SK-N-SH treated with all-trans-retinoic acid at 6 μM for 48 hours (cell line): Measurements from ENCODE around the gene DPYD.

Experiments
- ATAC-seq: fragments of 200-7000 bp; cut with Tn5 transposase; 3 replicates; pipeline ENCODE4 v1.9.1; 2020; ENCODE audit warnings: mild to moderate bottlenecking, moderate library complexity
- ARNTL ChIP-seq: fragments of 450-650 bp; formaldehyde crosslinking; IDR thresholded peaks from 2 replicates; pipeline ENCODE4 v1.5.0; 2020; ENCODE audit warnings: low read depth, mild to moderate bottlenecking, moderate library complexity, borderline replicate concordance
- BACH2 ChIP-seq: fragments of 250-450 bp; sonication (Bioruptor Pico); IDR thresholded peaks from 2 replicates; pipeline ENCODE4 v1.9.0; 2021; ENCODE audit warnings: mild to moderate bottlenecking, borderline replicate concordance
- CSDC2 ChIP-seq: fragments of 250-450 bp; sonication (Bioruptor Pico); IDR thresholded peaks from 2 replicates; pipeline ENCODE4 v1.5.0; 2020; ENCODE audit warnings: mild to moderate bottlenecking, moderate library complexity
- ESRRG ChIP-seq: fragments of 250-450 bp; sonication (Bioruptor Pico); IDR thresholded peaks from 2 replicates; pipeline ENCODE4 v1.6.1; 2021; ENCODE audit warnings: mild to moderate bottlenecking
- GLIS3 ChIP-seq: fragments of 250-450 bp; sonication (Bioruptor Pico); IDR thresholded peaks from 2 replicates; pipeline ENCODE4 v1.5.0; 2020; ENCODE audit warnings: mild to moderate bottlenecking, moderate library complexity
- OSR1 ChIP-seq: fragments of 250-450 bp; sonication (Bioruptor Pico); IDR thresholded peaks from 2 replicates; pipeline ENCODE4 v1.8.0; 2022; ENCODE audit warnings: moderate library complexity, mild to moderate bottlenecking, inconsistent platforms
- PPARA ChIP-seq: fragments of 250-450 bp; sonication (Bioruptor Pico); IDR thresholded peaks from 2 replicates; pipeline ENCODE4 v1.5.0; 2020; ENCODE audit warnings: mild to moderate bottlenecking, borderline replicate concordance
- RARB ChIP-seq: fragments of 250-450 bp; sonication (Bioruptor Pico); IDR thresholded peaks from 2 replicates; pipeline ENCODE4 v1.8.0; 2021; ENCODE audit warnings: mild to moderate bottlenecking, moderate library complexity
- SNAI2 ChIP-seq: fragments of 250-450 bp; sonication (Bioruptor Pico); IDR thresholded peaks from 2 replicates; pipeline ENCODE4 v1.5.0; 2020; ENCODE audit warnings: mild to moderate bottlenecking, moderate library complexity
- TCF4 ChIP-seq: fragments of 250-450 bp; sonication (Bioruptor Pico); IDR thresholded peaks from 2 replicates; pipeline ENCODE4 v1.8.0; 2021; ENCODE audit warnings: mild to moderate bottlenecking, moderate library complexity, borderline replicate concordance
- TOX ChIP-seq: fragments of 250-450 bp; sonication (Bioruptor Pico); IDR thresholded peaks from 2 replicates; pipeline ENCODE4 v1.8.0; 2021; ENCODE audit warnings: mild to moderate bottlenecking, moderate library complexity, borderline replicate concordance
- ZC3H10 ChIP-seq: fragments of 250-450 bp; sonication (Bioruptor Pico); IDR thresholded peaks from 2 replicates; pipeline ENCODE4 v1.5.1; 2021; ENCODE audit warnings: mild to moderate bottlenecking, moderate library complexity
- ZFP30 ChIP-seq: fragments of 450-650 bp; formaldehyde crosslinking; IDR thresholded peaks from 2 replicates; pipeline ENCODE4 v1.5.0; 2022; ENCODE audit warnings: mild to moderate bottlenecking, moderate library complexity
- ZNF8 ChIP-seq: fragments of 450-650 bp; formaldehyde crosslinking; IDR thresholded peaks from 2 replicates; pipeline ENCODE4 v1.5.0; 2020; ENCODE audit warnings: mild to moderate bottlenecking, moderate library complexity
- TF ChIP-seq, protein P1 (sequence below): fragments of 250-450 bp; sonication (Bioruptor Pico); IDR thresholded peaks from 2 replicates; pipeline ENCODE4 v1.8.0; 2021; ENCODE audit warnings: low read depth, mild to moderate bottlenecking, moderate library complexity, borderline replicate concordance
- TF ChIP-seq, protein P2 (sequence below): fragments of 250-450 bp; sonication (Bioruptor Pico); IDR thresholded peaks from 2 replicates; pipeline ENCODE4 v1.5.1; 2021; ENCODE audit warnings: mild to moderate bottlenecking, moderate library complexity
- TF ChIP-seq, protein P3 (sequence below): fragments of 250-450 bp; sonication (Bioruptor Pico); IDR thresholded peaks from 2 replicates; pipeline ENCODE4 v1.8.0; 2020; ENCODE audit warnings: mild to moderate bottlenecking, moderate library complexity, borderline replicate concordance
- TF ChIP-seq, protein P4 (sequence below): fragments of 250-450 bp; sonication (Bioruptor Pico); IDR thresholded peaks from 2 replicates; pipeline ENCODE4 v1.5.0; 2020; ENCODE audit warnings: mild to moderate bottlenecking, moderate library complexity
- TF ChIP-seq, protein P5 (sequence below): fragments of 250-450 bp; sonication (Bioruptor Pico); IDR thresholded peaks from 2 replicates; pipeline ENCODE4 v1.5.1; 2020; ENCODE audit warnings: low read depth, mild to moderate bottlenecking, moderate library complexity

DPYD gene

DNA sequence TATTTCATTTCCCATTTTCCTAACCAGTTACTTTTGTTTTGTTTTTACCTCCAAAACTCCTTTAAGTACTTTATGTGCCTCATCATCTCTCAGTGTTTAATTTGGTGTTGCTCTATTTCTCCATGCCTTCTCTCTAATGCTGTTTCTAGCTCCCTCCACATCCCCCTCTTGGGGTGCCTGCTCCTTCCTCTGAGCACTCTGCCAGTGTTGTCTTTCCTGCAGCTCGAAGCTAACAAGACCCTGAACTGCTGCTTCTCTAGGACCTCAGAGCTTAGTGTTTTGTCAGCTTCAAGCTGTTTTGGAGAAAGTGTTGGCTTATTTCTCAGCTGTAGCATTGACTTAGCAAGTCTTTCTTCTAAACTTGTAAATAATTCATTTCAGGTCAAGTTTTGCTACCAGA is 290.6 kb downstream of the DPYD start:
- ATAC-seq = no peak
- TF ChIP-seq ZC3H10 (CRISPR knock-in tag) (no peak), RARB (CRISPR knock-in tag) (no peak), SNAI2 (CRISPR knock-in tag) (no peak)
- TF ChIP-seq, protein P1, sequence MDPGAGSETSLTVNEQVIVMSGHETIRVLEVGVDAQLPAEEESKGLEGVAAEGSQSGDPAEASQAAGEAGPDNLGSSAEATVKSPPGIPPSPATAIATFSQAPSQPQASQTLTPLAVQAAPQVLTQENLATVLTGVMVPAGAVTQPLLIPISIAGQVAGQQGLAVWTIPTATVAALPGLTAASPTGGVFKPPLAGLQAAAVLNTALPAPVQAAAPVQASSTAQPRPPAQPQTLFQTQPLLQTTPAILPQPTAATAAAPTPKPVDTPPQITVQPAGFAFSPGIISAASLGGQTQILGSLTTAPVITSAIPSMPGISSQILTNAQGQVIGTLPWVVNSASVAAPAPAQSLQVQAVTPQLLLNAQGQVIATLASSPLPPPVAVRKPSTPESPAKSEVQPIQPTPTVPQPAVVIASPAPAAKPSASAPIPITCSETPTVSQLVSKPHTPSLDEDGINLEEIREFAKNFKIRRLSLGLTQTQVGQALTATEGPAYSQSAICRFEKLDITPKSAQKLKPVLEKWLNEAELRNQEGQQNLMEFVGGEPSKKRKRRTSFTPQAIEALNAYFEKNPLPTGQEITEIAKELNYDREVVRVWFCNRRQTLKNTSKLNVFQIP = no peak
- TF ChIP-seq, protein P2, sequence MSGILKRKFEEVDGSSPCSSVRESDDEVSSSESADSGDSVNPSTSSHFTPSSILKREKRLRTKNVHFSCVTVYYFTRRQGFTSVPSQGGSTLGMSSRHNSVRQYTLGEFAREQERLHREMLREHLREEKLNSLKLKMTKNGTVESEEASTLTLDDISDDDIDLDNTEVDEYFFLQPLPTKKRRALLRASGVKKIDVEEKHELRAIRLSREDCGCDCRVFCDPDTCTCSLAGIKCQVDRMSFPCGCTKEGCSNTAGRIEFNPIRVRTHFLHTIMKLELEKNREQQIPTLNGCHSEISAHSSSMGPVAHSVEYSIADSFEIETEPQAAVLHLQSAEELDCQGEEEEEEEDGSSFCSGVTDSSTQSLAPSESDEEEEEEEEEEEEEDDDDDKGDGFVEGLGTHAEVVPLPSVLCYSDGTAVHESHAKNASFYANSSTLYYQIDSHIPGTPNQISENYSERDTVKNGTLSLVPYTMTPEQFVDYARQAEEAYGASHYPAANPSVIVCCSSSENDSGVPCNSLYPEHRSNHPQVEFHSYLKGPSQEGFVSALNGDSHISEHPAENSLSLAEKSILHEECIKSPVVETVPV = no peak

DNA sequence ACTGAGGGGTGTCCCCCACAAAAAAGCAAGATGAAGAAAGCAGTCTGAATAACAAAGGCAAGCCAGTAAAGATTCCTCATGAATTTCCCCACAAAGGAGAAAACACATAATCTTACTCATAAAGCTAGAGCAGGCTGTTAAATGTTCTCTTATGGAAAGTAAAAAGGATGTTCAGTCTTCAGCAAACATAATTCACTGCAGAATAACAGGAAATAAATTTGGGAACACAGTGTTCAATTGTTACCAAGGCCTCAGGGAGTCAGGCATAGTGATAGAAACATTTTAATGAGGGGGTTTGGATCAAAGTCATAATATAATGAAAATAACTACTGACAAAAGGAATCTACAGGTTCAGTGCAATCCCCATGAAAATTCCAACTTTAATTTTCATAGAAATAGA is 297.6 kb downstream of the DPYD start:
- no peak for ATAC-seq
- TF ChIP-seq ZNF8 (no peak), RARB (CRISPR knock-in tag) (no peak), ZFP30 (CRISPR knock-in tag) (no peak), ESRRG (CRISPR knock-in tag) (no peak), TOX (no peak), ARNTL (CRISPR knock-in tag) (no peak), TCF4 (no peak), BACH2 (CRISPR knock-in tag) (no peak), ZC3H10 (CRISPR knock-in tag) (no peak)
- TF ChIP-seq, protein P3, sequence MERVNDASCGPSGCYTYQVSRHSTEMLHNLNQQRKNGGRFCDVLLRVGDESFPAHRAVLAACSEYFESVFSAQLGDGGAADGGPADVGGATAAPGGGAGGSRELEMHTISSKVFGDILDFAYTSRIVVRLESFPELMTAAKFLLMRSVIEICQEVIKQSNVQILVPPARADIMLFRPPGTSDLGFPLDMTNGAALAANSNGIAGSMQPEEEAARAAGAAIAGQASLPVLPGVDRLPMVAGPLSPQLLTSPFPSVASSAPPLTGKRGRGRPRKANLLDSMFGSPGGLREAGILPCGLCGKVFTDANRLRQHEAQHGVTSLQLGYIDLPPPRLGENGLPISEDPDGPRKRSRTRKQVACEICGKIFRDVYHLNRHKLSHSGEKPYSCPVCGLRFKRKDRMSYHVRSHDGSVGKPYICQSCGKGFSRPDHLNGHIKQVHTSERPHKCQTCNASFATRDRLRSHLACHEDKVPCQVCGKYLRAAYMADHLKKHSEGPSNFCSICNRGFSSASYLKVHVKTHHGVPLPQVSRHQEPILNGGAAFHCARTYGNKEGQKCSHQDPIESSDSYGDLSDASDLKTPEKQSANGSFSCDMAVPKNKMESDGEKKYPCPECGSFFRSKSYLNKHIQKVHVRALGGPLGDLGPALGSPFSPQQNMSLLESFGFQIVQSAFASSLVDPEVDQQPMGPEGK = no peak
- TF ChIP-seq, protein P4, sequence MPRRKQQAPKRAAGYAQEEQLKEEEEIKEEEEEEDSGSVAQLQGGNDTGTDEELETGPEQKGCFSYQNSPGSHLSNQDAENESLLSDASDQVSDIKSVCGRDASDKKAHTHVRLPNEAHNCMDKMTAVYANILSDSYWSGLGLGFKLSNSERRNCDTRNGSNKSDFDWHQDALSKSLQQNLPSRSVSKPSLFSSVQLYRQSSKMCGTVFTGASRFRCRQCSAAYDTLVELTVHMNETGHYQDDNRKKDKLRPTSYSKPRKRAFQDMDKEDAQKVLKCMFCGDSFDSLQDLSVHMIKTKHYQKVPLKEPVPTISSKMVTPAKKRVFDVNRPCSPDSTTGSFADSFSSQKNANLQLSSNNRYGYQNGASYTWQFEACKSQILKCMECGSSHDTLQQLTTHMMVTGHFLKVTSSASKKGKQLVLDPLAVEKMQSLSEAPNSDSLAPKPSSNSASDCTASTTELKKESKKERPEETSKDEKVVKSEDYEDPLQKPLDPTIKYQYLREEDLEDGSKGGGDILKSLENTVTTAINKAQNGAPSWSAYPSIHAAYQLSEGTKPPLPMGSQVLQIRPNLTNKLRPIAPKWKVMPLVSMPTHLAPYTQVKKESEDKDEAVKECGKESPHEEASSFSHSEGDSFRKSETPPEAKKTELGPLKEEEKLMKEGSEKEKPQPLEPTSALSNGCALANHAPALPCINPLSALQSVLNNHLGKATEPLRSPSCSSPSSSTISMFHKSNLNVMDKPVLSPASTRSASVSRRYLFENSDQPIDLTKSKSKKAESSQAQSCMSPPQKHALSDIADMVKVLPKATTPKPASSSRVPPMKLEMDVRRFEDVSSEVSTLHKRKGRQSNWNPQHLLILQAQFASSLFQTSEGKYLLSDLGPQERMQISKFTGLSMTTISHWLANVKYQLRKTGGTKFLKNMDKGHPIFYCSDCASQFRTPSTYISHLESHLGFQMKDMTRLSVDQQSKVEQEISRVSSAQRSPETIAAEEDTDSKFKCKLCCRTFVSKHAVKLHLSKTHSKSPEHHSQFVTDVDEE (CRISPR knock-in tag) = no peak
- TF ChIP-seq, protein P5, sequence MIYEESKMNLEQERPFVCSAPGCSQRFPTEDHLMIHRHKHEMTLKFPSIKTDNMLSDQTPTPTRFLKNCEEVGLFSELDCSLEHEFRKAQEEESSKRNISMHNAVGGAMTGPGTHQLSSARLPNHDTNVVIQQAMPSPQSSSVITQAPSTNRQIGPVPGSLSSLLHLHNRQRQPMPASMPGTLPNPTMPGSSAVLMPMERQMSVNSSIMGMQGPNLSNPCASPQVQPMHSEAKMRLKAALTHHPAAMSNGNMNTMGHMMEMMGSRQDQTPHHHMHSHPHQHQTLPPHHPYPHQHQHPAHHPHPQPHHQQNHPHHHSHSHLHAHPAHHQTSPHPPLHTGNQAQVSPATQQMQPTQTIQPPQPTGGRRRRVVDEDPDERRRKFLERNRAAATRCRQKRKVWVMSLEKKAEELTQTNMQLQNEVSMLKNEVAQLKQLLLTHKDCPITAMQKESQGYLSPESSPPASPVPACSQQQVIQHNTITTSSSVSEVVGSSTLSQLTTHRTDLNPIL (CRISPR knock-in tag) = no peak
- TF ChIP-seq, protein P1 = no peak
- TF ChIP-seq, protein P2 = no peak

DNA sequence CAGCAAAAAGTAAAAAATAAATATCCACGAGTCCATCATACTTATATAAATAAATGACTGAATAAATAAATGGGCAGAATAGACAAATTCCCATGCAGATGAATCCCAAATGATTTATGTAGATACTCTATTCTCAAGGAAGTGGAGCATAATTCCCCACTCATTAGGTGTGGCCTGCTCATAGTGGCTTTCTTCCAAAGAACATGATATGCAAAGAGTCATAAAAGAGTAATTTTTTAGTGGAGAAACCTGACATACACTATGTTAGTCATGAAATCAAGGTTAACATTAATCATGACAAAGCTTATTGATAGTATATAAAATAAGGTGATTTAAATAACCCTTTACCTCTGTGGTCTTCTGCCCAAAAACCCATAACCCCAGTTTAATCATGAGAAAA is 298.9 kb downstream of the DPYD start:
- ATAC-seq = no peak
- no peak for TF ChIP-seq CSDC2 (CRISPR knock-in tag)
- TF ChIP-seq PPARA = no peak
- no peak for TF ChIP-seq BACH2 (CRISPR knock-in tag)
- TF ChIP-seq, protein P3 = no peak
- TF ChIP-seq OSR1 (CRISPR knock-in tag) = no peak
- TF ChIP-seq, protein P2 = no peak
- TF ChIP-seq GLIS3 = no peak
